Erythroblast (primary cell): ENCODE results near the gene ETS1.

ENCODE experiments used
- GATA1 ChIP-seq: IDR thresholded peaks from 2 replicates; pipeline ENCODE4 v1.6.1; 2011; ENCODE audit warnings: low read depth, mild to moderate bottlenecking, control low read depth, low read length, moderate library complexity
- POLR2A ChIP-seq: IDR thresholded peaks from 2 replicates; pipeline ENCODE4 v1.6.1; 2011; ENCODE audit warnings: mild to moderate bottlenecking, low read length

DNA sequence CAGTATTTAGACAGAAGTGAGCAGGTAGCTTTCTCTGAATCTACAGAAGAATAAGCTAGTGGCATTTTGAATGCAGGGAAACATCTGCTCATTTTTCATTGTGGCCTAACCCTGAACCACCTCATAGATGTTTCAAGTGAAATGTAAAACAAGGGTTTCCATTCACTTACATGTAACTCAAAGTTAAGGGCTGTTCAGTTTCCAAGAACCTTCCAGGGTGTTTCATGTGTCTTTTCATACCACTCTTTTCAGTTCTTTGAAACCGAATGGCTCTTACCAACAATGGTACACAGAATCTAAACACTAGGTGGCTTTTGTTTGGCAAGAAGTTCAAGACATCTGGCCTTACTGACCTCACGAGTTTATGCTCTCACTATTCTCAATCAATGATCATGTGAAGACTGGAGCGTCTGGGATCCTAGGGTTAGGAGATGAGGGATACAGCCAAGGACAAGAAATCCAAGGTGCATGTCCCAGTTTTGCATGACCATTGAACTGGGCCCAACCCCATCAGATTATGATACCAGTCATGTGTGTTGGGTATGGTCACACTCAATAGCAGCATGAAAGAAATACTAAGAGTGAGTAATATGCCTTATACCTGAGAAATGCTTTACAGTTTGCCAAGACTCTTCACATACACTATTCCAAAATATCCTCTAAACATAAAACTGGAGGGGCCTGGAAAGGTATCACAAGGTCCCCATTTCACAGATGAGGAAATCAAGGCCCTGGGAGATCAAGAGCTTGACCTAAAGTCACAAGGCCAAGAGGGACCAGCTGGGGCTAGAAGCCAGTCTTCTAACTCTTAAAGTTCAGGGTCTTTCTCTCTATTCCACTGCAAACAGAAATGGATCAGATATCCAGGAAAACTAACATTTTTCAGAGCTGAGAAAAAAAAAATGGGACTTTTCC is 92.7 kb downstream of the ETS1 start:
- no peak for TF ChIP-seq POLR2A
- no peak for TF ChIP-seq GATA1
